HepG2 (cell line): ENCODE data around the gene SNX18. TPM values are rescaled to one million over a fixed set of nuclear protein-coding genes. Genes with fewer than 3 reads are reported as not detected.

ENCODE experiments used
- CENPX ChIP-seq: sonication (generic); formaldehyde crosslinking; IDR thresholded peaks from 2 replicates; pipeline ENCODE4 v1.9.0; 2021; ENCODE audit warnings: mild to moderate bottlenecking, missing genetic modification reagents, moderate library complexity
- FOXC1 ChIP-seq: sonication (generic); formaldehyde crosslinking; IDR thresholded peaks from 2 replicates; pipeline ENCODE4 v1.8.0; 2022; ENCODE audit warnings: mild to moderate bottlenecking, missing genetic modification reagents, borderline replicate concordance
- GATAD1 ChIP-seq: IDR thresholded peaks from 2 replicates; pipeline ENCODE4 v1.6.1; 2016; ENCODE audit warnings: missing genetic modification reagents, missing compliant biosample characterization
- MED8 ChIP-seq: sonication (generic); formaldehyde crosslinking; IDR thresholded peaks from 2 replicates; pipeline ENCODE4 v1.8.1; 2023; ENCODE audit warnings: mild to moderate bottlenecking, missing genetic modification reagents; ENCODE audit not compliant: insufficient replicate concordance
- U2AF2 ChIP-seq: fragments of 200-400 bp; formaldehyde crosslinking; IDR thresholded peaks from 2 replicates; pipeline ENCODE4 v1.6.1; 2017; ENCODE audit warnings: low read depth, mild to moderate bottlenecking, low read length
- WIZ ChIP-seq: sonication (generic); formaldehyde crosslinking; IDR thresholded peaks from 2 replicates; pipeline ENCODE4 v1.5.1; 2020; ENCODE audit warnings: mild to moderate bottlenecking, missing genetic modification reagents
- ZFP36L2 ChIP-seq: sonication (generic); formaldehyde crosslinking; IDR thresholded peaks from 2 replicates; pipeline ENCODE4 v1.4.0; 2020; ENCODE audit warnings: missing genetic modification reagents
- ZNF724P ChIP-seq: sonication (generic); formaldehyde crosslinking; IDR thresholded peaks from 2 replicates; pipeline ENCODE4 v1.8.0; 2022; ENCODE audit warnings: missing genetic modification reagents, borderline replicate concordance
- polyA plus RNA-seq, 8 experiments: library from polyadenylated mRNA; depleted of rRNA in 3 of 8; stranded (reverse) in 7 of 8; unstranded in 1 of 8; fragments of >200 nt; fragmentation: Illumina TruSeq in 4 of 8; extraction: Trizol in 4 of 8; gene quantifications; 2 replicates each; pipeline versions ENCODE4 v1.2.1 to v1.2.3, GENCODE V29; 2011 to 2016; ENCODE audit warnings: low read depth in 4 of 8, missing spikeins in 1 of 8, mixed read lengths in 1 of 8; ENCODE audit not compliant: insufficient read depth in 1 of 8
- total RNA-seq, 5 experiments: library from RNA; depleted of rRNA; stranded (reverse); fragments of >200 nt; fragmentation: Illumina TruSeq; extraction: Trizol; gene quantifications; 2 replicates each; pipeline ENCODE4 v1.2.3, GENCODE V29; 2016; ENCODE audit warnings: low read depth in 1 of 5
- TF ChIP-seq, protein P1 (sequence below), 2 experiments: fragments of 450-650 bp in 1 of 2; sonication (generic) in 1 of 2; formaldehyde crosslinking in 1 of 2; IDR thresholded peaks; 2 replicates each; pipeline versions ENCODE4 v1.6.1 to v1.8.0; 2016 to 2022; ENCODE audit warnings: antibody characterized with exemption in 1 of 2, mild to moderate bottlenecking in 1 of 2, missing genetic modification reagents in 1 of 2
- TF ChIP-seq, protein P2 (sequence below): sonication (generic); formaldehyde crosslinking; IDR thresholded peaks from 2 replicates; pipeline ENCODE4 v1.8.0; 2022; ENCODE audit warnings: mild to moderate bottlenecking, missing genetic modification reagents, moderate library complexity

SNX18 gene
- total and polyA plus RNA-seq, 2 of the 13 experiments (the other 11 are each of a cell fraction or from before 2014, with no cell fraction given): 2.3 to 6.2 TPM

GRCh38 chr5:54556141-54556540, 38.6 kb downstream of the SNX18 start (continued):
- TF ChIP-seq, protein P1, sequence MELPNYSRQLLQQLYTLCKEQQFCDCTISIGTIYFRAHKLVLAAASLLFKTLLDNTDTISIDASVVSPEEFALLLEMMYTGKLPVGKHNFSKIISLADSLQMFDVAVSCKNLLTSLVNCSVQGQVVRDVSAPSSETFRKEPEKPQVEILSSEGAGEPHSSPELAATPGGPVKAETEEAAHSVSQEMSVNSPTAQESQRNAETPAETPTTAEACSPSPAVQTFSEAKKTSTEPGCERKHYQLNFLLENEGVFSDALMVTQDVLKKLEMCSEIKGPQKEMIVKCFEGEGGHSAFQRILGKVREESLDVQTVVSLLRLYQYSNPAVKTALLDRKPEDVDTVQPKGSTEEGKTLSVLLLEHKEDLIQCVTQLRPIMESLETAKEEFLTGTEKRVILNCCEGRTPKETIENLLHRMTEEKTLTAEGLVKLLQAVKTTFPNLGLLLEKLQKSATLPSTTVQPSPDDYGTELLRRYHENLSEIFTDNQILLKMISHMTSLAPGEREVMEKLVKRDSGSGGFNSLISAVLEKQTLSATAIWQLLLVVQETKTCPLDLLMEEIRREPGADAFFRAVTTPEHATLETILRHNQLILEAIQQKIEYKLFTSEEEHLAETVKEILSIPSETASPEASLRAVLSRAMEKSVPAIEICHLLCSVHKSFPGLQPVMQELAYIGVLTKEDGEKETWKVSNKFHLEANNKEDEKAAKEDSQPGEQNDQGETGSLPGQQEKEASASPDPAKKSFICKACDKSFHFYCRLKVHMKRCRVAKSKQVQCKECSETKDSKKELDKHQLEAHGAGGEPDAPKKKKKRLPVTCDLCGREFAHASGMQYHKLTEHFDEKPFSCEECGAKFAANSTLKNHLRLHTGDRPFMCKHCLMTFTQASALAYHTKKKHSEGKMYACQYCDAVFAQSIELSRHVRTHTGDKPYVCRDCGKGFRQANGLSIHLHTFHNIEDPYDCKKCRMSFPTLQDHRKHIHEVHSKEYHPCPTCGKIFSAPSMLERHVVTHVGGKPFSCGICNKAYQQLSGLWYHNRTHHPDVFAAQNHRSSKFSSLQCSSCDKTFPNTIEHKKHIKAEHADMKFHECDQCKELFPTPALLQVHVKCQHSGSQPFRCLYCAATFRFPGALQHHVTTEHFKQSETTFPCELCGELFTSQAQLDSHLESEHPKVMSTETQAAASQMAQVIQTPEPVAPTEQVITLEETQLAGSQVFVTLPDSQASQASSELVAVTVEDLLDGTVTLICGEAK (IDR thresholded peaks at IDR 0.05): no peak
- TF ChIP-seq, protein P1 (CRISPR knock-in tag; IDR thresholded peaks at IDR 0.05): no peak
- TF ChIP-seq GATAD1 (CRISPR knock-in tag): no peak
- TF ChIP-seq ZNF724P: no peak
- TF ChIP-seq FOXC1 (CRISPR knock-in tag): no peak
- TF ChIP-seq U2AF2: no peak
- TF ChIP-seq MED8 (CRISPR knock-in tag): no peak
- no peak for TF ChIP-seq CENPX (CRISPR knock-in tag)
- TF ChIP-seq, protein P2, sequence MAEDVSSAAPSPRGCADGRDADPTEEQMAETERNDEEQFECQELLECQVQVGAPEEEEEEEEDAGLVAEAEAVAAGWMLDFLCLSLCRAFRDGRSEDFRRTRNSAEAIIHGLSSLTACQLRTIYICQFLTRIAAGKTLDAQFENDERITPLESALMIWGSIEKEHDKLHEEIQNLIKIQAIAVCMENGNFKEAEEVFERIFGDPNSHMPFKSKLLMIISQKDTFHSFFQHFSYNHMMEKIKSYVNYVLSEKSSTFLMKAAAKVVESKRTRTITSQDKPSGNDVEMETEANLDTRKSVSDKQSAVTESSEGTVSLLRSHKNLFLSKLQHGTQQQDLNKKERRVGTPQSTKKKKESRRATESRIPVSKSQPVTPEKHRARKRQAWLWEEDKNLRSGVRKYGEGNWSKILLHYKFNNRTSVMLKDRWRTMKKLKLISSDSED (CRISPR knock-in tag): no peak
- no peak for TF ChIP-seq WIZ (CRISPR knock-in tag)
- no peak for TF ChIP-seq ZFP36L2 (CRISPR knock-in tag)
